Measurements from ENCODE around the gene TMEM114. TPM values are rescaled to one million over a fixed set of nuclear protein-coding genes. Genes with fewer than 3 reads are reported as not detected.

The TMEM114 gene
- total RNA-seq, 1 donor from 2014 or later = not detected

DNA sequence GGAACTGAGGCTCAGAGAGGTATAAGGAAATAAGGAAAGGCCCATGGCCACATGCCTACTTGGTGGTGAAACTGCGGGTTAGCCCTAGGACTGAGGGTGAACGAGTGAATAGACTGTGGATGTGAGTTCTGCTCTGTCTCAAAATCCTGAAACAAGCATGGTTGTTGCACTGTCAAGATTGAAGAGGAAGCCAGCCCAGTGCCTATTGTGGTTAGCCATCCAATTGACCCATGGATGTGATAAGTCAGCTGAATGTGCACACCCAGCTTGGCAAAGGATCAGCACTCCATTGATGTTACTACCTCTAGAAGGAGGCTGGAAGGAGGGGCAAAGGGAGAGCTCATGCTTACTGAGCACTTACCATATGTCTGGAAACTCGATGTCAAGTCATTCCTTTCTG, 4.5 kb downstream of the TMEM114 start:
- Histone ChIP-seq H3K36me3 (no peaks in the 10 kb centered on the region), H3K27ac (no peak overlapping the region), H3K4me3 (no peak overlapping the region), H3K4me1 (no peaks in the 10 kb centered on the region), H3K27me3 (peaks cover 34% of the 10 kb centered on the region), H3K9me3 (no peaks in the 10 kb centered on the region)
- DNase-seq (no peak), ATAC-seq (no peak)
- TF ChIP-seq, protein P1, sequence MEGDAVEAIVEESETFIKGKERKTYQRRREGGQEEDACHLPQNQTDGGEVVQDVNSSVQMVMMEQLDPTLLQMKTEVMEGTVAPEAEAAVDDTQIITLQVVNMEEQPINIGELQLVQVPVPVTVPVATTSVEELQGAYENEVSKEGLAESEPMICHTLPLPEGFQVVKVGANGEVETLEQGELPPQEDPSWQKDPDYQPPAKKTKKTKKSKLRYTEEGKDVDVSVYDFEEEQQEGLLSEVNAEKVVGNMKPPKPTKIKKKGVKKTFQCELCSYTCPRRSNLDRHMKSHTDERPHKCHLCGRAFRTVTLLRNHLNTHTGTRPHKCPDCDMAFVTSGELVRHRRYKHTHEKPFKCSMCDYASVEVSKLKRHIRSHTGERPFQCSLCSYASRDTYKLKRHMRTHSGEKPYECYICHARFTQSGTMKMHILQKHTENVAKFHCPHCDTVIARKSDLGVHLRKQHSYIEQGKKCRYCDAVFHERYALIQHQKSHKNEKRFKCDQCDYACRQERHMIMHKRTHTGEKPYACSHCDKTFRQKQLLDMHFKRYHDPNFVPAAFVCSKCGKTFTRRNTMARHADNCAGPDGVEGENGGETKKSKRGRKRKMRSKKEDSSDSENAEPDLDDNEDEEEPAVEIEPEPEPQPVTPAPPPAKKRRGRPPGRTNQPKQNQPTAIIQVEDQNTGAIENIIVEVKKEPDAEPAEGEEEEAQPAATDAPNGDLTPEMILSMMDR (IDR thresholded peaks at IDR 0.05) = no peak
- intact Hi-C loops (cut with DNase I) = no loop called here

DNA sequence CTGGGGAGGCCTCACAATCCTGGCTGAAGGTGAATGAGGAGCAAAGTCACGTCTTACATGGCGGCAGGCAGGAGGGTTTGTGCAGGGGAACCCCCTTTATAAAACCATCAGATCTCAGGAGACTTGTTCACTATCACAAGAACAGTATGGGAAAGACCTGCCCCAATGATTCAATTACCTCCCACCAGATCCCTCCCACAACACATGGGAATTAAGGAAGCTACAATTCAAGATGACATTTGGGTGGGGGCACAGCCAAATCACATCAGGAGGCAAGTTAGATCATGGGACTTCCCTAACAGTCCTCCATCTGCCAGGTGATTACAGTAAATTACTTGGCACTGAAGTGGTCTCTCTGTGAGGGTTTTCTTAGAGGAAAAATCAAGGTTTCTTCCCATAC, 5.3 kb downstream of the TMEM114 start:
- H3K27ac ChIP-seq = no peak overlapping the region
- ATAC-seq (no peak), DNase-seq (no peak)
- H3K27me3 ChIP-seq = peaks cover 28% of the 10 kb centered on the region
- no peak overlapping the region for H3K4me3 ChIP-seq
- no peaks in the 10 kb centered on the region for H3K36me3 ChIP-seq
- intact Hi-C loops (cut with DNase I) = no loop called here
- TF ChIP-seq, protein P1 (IDR thresholded peaks at IDR 0.05) = no peak
- no peaks in the 10 kb centered on the region for H3K4me1 ChIP-seq
- no peaks in the 10 kb centered on the region for H3K9me3 ChIP-seq

DNA sequence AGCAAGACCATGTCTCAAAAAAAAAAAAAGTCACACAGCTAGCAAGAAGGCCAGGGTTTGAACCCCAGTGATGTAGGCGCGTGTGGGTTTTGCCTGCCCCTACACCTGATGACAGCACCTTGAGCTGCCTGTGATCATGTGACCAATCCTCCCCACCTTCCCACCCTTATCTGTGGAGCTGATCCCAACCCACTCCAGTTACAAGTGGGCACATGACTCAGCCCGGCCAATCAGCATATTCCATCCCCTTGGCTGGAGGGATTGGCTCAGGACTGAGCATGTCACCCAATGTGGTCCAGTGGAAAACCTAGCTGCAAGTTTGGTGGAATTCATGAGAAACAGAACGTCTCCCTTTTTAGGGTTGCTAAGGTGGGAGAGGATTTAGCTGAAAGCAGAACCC, 6.6 kb downstream of the TMEM114 start:
- DNase-seq (no peak), ATAC-seq (no peak)
- Histone ChIP-seq H3K4me3 (no peak overlapping the region), H3K9me3 (no peaks in the 10 kb centered on the region), H3K36me3 (no peaks in the 10 kb centered on the region), H3K27ac (no peak overlapping the region), H3K4me1 (no peaks in the 10 kb centered on the region), H3K27me3 (peaks cover 15% of the 10 kb centered on the region)
- TF ChIP-seq, protein P1 (IDR thresholded peaks at IDR 0.05) = no peak
- intact Hi-C loops (cut with DNase I) = no loop called here

DNA sequence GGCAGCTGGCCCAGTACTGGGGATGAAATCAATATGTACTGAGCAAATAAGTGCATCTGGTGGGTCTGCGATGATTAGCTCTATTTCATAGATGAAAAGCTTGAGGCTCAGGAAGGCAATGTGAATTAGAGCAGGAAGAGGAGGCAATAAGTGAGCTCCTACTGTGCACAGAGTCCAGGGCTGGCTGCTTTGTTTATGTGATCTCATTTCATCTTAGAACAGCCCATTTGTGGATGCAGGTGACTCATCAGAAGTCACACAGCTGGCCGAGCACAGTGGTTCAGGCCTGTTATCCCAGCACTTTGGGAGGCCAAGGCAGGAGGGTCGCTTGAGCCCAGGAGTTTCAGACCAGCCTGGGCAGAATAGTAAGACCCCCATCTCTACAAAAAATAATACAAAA, 7.1 kb downstream of the TMEM114 start:
- Histone ChIP-seq H3K27me3 (peaks cover 10% of the 10 kb centered on the region), H3K4me3 (no peak overlapping the region), H3K9me3 (no peaks in the 10 kb centered on the region), H3K4me1 (no peaks in the 10 kb centered on the region), H3K36me3 (no peaks in the 10 kb centered on the region), H3K27ac (no peak overlapping the region)
- intact Hi-C loops (cut with DNase I) = no loop called here
- no peak for DNase-seq
- no peak for ATAC-seq
- TF ChIP-seq, protein P1 (IDR thresholded peaks at IDR 0.05) = no peak

DNA sequence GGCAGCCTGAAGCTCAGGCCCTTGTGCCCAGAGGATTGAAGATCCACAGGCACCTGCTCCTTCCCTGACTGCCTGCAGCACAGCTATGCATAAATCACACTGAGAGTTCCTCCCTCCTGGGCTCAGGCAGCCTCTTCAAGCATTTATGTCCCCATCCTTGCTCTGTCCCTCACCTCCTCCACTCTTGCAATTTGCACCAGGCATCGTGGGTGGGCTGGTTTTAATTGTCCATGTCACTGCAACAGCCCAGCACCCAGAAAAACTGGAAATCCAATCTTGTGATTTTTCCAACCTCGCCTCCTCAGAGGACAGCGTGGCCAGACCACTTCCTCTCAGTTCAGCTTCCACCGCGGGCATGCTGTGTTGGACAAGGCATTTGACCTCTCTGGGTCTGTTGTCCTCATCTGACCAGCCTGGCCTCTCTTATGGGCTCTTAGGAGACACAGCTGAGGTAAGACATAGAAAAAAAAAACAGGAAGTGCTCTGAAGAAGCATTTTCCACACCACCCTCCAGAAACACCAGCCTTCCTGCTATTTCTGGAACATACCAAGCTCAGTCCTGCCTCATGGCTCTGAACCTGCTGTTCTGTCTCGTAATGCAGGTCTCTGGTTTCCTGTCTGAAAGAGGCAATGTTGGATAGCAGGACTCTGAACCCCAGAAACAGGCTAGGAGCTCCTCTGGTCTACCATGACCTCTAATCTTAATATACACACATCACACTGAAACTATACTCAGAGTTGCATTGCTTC, 8.3 kb downstream of the TMEM114 start:
- DNase-seq (peak; percentile 82), ATAC-seq (peak; percentile 96)
- intact Hi-C loops (cut with DNase I) = no loop called here
- H3K27me3 ChIP-seq = no peaks in the 10 kb centered on the region
- no peaks in the 10 kb centered on the region for H3K36me3 ChIP-seq
- H3K9me3 ChIP-seq = no peaks in the 10 kb centered on the region
- no peak overlapping the region for H3K4me3 ChIP-seq
- H3K27ac ChIP-seq = peak overlapping the region; percentile 8
- TF ChIP-seq, protein P1 (IDR thresholded peaks at IDR 0.05) = no peak
- H3K4me1 ChIP-seq = no peaks in the 10 kb centered on the region
